ENCODE measurements around the gene PDE5A.
"Not testable (repeated sequence)": the region's sequence is repeated elsewhere in the genome, so short reads cannot be mapped to it uniquely, and the experiment has no call there.

The PDE5A gene

DNA sequence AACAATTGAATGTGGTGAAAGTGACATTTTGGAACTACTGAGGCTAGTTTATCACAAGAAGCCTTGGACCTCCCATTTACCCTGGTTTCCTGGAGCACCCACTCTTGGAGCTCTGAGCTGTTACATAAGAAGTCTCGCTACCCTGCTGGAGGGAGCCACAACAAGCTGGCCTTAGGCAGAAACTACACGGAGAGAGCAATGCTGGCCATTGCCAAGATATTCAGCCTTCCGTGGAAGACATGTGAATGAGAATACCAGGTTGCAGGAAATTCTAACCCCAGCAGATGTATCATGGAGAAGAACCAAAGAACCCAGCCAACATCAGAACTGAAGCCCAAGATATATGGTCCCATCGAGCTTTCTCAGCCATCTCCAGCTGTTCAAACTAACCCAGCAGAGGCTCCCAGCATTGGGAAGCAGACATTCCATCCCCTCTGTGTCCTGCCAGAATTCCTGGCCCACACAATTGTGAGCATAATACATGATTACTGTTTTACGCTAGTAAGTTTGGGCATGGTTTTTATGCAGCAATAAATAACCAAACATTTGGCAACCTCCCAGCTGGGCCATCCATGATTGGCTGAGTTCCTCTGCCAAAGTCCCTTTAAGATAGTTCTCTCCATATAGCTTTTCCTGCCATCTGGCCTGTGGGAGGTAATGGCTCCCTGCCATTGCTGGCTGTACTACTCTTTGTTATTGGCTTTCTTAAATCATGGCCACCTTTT, 17.9 kb upstream of the PDE5A start:
- DNase-seq (ENCODE audit: low spot score) = no peak

- DNase-seq (ENCODE audit: low spot score) = no peak
Observed at GRCh38 chr4:119643306-119644042, 14.9 kb upstream of the PDE5A start.

DNA sequence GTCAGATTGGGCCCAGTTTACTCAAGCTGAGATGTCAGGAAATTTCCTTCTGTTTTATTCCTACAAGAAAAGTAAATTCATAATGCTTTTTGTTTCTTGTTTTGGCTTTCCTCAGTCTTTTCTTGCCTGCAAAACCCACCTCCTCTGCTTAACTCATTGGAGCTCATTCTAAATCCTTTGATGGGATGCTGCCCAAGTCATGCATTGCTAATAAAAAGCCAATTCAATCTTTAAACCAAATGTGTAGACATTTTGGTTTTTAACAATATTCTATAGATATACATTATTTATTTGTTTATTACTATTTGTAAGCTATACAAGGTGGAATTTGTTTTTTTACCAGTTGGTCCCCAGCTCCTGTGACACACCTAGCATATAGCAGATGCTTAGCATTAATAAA, 13.2 kb upstream of the PDE5A start:
- DNase-seq (ENCODE audit: low spot score) = no peak

DNA sequence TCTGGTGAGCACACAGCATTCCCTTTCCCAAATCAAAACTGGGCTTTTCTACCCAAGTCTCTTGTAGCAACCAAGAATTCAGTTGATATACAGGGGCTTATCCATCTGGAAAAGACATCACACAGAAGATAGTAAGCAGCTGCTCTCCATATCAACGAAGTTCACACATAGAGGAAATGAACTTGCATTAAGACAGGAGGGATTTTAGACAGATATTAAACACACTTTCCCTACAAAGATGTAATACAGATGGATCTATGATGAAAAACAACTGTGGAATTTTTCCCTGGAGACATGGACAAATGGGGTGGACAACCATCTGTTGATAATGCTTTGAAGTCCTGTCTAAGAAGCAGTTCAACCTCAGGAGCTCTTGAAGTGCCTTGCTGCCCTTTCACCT, 9.8 kb upstream of the PDE5A start:
- no peak for DNase-seq (ENCODE audit: low spot score)

DNA sequence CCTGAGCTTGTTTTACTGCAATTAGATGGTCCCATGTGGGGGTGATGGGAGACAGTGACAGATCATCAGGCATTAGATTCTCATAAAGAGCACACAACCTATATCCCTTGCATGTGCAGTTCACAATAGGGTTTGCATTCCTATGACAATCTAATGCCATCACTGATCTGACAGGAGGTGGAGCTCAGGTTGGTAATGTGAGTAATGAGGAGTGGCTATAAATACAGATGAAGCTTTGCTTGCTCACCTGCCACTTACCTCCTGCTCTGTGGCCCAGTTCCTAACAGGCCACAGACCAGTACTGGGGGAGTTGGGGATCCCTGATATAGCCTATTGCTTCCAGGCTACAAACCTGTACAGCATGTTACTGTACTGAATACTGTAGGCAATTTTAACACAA, 8.2 kb upstream of the PDE5A start:
- not testable (repeated sequence) for DNase-seq (ENCODE audit: low spot score)

GRCh38 chr4:119632216-119632615, 3.6 kb upstream of the PDE5A start:
- no peak for DNase-seq (ENCODE audit: low spot score)

DNA sequence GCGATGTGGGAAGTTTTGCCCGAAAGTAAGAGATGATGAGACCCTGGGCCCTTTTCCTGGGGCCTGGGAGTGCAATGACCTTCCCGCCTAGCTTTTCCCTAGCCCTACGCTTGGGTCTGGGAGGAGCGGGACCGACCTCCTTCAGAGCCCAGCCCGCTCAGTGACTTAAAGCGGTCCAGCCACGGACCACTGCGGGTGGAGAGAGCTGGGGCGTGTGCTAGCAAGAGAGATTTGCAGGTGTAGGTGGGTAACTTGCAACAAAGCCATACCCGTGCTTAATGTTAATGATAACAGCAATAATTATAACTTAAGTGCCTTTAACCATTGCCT, 503 bp upstream of the PDE5A start:
- no peak for DNase-seq (ENCODE audit: low spot score)

DNA sequence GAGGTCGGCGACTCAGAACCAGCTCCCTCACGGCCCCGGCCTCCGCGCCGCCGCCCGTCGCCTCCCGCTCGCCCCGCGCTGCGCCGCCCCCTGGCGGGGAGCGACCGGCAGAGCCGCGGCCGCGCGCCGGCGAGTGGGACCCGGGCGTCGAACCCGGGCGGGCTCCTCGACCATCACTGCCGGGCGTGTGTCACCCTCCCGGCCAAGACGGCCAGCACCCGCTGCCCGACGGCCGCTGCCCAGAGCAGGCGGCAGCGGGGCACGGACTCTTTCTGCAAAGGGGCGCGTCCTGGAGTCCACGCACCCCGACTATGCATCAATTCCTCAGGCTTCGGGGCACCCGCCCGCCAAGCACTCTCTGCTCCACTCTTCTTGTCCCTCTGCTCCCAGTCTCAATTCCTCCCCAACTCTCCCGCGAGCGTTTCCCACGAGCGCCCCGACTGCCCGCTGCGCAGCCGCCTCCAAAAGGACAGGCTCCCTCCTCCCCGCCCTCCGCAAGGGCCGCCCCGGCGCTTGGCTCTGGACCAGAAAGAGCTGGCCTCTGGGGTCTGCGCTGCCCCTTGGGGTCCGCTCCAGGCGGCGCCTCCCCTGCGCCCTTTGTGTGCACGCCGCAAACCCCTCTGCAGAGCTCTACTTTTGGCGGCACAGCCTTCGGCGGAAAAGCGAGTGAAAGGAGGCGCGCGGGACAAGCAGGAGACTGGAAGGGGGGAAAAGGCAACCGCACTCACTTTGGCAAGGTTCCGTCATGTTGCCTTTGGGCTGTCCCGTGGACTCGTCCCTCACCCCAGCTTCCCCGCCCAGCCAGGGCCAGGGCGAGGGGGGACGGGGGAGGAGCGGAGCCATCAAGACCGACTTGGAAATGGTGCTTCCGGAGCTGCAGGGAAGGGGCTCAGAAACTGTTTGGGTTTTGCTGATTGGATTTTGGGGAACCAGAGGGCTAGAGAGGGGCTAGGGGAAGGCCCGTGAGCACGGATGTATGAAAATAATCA, 1.0 kb downstream of the PDE5A start:
- peak; percentile 44 for DNase-seq (ENCODE audit: low spot score)

GRCh38 chr4:119626943-119627266, 1.7 kb downstream of the PDE5A start:
- no peak for DNase-seq (ENCODE audit: low spot score)

- DNase-seq (ENCODE audit: low spot score) = no peak
Observed at GRCh38 chr4:119626420-119626819, 2.2 kb downstream of the PDE5A start.

- DNase-seq (ENCODE audit: low spot score) = no peak
Observed at GRCh38 chr4:119625761-119626160, 2.8 kb downstream of the PDE5A start.

GRCh38 chr4:119624356-119624755, 4.2 kb downstream of the PDE5A start:
- DNase-seq (ENCODE audit: low spot score) = no peak

DNA sequence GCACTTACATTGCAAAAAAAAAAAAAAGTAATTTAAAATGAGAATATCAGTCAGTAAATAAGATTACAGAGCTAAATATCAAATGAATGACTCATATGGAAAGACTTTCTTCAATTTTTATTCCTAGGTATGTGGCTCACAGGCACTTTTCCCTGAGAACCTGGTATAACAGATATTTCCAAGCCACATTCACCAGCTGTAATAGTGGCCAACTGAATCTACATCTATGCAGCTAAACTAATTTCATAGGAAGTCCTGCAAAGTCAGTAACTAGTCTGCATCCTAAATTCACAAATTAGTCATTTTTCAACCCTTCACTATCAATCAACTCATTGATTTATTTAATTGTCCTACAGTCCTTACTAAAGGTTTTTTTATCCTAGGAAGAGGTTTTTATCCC, 5.6 kb downstream of the PDE5A start:
- DNase-seq (ENCODE audit: low spot score) = no peak

DNA sequence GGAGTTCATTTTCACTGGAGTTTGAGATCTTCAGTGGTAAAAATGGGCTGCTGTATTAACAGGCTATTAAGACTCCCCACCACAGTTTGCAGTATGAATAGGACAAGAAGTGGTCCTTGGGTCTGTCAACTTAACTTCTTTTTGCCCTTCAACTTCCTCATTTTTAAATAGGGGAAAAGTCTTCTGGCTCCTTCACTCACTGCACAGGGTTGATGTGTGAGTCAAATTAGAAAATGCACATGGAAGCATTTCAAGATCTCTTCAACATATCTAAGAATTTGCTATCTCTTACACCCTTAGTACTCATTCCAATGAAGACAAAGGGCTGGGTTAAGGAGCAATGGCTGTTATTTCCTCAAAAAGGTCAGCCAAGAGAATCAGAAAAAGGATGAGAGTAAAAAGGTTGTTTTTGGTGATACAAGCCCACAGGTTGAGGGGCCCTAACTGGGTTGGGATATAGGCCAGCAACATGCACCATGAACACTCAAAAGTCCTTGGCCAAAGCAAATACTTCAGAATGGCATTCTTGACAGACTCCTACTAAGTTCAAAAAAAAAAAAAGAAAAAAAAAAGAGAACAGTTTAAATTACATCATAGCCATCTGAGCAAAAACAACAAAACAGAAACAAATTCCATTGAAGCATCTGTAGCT, 13.4 kb downstream of the PDE5A start:
- DNase-seq (ENCODE audit: low spot score) = no peak

DNA sequence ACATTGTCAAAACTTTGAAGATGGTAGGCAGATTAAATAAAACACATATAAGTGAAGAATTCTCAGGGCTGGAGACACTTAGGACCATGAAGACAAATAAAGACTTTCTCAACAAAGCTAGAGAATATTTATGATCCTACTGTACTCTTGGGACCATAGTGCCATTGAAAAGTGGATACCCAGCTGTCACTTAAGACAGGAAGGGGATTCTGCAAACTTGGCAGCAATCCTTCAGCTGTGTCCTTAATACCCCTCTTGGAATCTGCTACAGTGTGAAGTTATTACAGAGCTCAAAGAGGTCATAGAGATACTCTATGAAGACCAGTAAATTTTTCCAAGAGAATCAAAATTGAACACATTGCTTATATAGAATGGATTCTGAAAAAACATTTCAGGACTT, 24.3 kb downstream of the PDE5A start:
- DNase-seq (ENCODE audit: low spot score) = no peak

DNA sequence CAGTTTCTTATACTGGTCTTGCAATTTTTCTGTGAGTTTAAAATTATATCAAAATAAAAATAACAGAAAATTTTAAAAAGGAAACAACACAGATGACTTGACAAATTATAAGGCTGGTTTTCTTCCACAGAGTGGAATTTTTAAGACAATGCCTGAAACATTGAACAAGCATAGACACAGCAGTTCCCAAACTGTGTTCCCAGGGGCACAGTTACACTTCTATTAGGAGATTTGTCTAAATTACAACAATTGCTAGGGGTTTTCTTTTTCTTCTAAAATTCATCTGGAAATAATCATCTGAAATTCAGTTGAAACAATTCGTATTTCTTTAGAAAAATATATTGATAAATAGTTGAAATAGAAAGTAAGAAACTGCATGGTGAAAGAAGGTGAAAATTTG, 26.2 kb downstream of the PDE5A start:
- no peak for DNase-seq (ENCODE audit: low spot score)

GRCh38 chr4:119598521-119598920, 30.1 kb downstream of the PDE5A start:
- DNase-seq (ENCODE audit: low spot score) = no peak

- peak; percentile 53 for DNase-seq (ENCODE audit: low spot score)
Observed at GRCh38 chr4:119597377-119597776, 31.2 kb downstream of the PDE5A start.

- no peak for DNase-seq (ENCODE audit: low spot score)
Observed at GRCh38 chr4:119593698-119594097, 34.9 kb downstream of the PDE5A start.

DNA sequence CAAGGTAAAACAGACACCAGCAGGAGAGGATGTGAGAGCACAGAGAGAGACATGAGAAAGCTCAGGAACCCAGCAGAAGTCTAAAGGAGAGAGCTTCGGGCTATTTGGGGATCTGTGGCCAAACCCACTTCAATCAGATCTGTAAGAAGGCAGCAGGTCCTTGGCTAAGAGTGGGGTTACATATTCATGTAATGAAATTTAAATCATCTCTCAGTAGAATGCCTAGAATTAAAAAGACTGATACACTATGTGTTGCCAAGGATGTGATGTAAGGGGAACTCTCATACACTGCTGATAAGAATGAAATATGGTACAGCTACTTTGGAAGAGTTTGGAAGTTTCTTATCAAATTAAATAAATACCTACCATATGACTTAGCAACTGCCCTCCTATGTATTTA, 35.8 kb downstream of the PDE5A start:
- no peak for DNase-seq (ENCODE audit: low spot score)

GRCh38 chr4:119589165-119589564, 39.4 kb downstream of the PDE5A start:
- no peak for DNase-seq (ENCODE audit: low spot score)

DNA sequence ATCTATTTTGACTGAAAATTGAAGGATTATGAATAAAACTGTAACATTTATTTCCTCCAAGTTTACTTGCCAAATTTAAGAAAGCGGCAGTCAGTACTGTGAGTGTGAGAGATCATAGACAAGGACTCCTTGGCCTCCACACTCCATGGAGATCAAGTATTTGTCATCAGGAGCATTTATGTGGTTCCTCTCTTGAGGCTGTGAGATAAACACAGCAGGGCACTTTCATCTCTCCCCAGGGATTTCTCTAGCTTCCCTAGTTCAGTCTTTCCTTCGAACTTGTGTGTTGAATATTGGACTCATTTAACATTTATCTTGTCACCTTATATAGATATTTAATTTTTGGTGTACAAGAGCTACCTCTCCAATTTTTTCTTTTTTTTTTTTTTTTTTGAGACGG, 40.8 kb downstream of the PDE5A start:
- DNase-seq (ENCODE audit: low spot score) = no peak

All from COLO829 (cell line).